ENCODE data around the gene SMARCB1. TPM values are rescaled to one million over a fixed set of nuclear protein-coding genes. Genes with fewer than 3 reads are reported as not detected.

SMARCB1 gene
- total RNA-seq = 62.9 TPM

GRCh38 chr22:23786752-23787599, at the start of gene SMARCB1:
SMARCB1 (plus strand) TSS chr22:23786966; CDS start chr22:23787170, 204 bp downstream.

GRCh38 chr22:23750714-23751440, 35.9 kb upstream of the SMARCB1 start, which contains the start of gene ZNF70:
ZNF70 (minus strand) TSS chr22:23751112; CDS start chr22:23745140, 5,972 bp downstream.

GRCh38 chr22:23754220-23754919, 32.4 kb upstream of the SMARCB1 start, which contains the start of gene VPREB3:
VPREB3 (minus strand) TSS chr22:23754425; CDS start chr22:23754363, 62 bp downstream.

GRCh38 chr22:23762842-23763578, 23.8 kb upstream of the SMARCB1 start, which contains the start of gene C22orf15:
C22orf15 (plus strand) TSS chr22:23762990; CDS start chr22:23763307, 317 bp downstream.

GRCh38 chr22:23767673-23768548, 18.9 kb upstream of the SMARCB1 start, which contains the start of gene CHCHD10:
CHCHD10 (minus strand) TSS chr22:23767972; CDS start chr22:23767874, 98 bp downstream.

GRCh38 chr22:23772649-23773473, 13.9 kb upstream of the SMARCB1 start, which contains the start of gene MMP11:
MMP11 (plus strand) TSS chr22:23772849; CDS start chr22:23772871, 22 bp downstream.

GRCh38 chr22:23838681-23839468, 52.1 kb downstream of the SMARCB1 start, which contains the start of gene DERL3:
DERL3 (minus strand) TSS chr22:23839006; CDS start chr22:23838987, 19 bp downstream.

GRCh38 chr22:23857606-23858483, 71.1 kb downstream of the SMARCB1 start, which contains the start of gene SLC2A11:
SLC2A11 (plus strand) TSS chr22:23857875; CDS start chr22:23858000, 125 bp downstream.

Small RNA genes lying within 50 kb of the gene (small RNA-seq; reads per million reads assigned to genes)
- gene RN7SL268P (ENCODE audit: low replicate concordance) = not detected

Other genes starting within 250 kb of the SMARCB1 start
- gene IGLL1, start 206.7 kb upstream of the SMARCB1 start, total RNA-seq = 3.7 TPM
- gene DRICH1, start 154.6 kb upstream of the SMARCB1 start, total RNA-seq = 1.2 TPM
- 3.2 TPM for gene RGL4, start 96.0 kb upstream of the SMARCB1 start, total RNA-seq
- 9.0 TPM for gene ZNF70, start 35.9 kb upstream of the SMARCB1 start, total RNA-seq
- gene VPREB3, start 32.5 kb upstream of the SMARCB1 start, total RNA-seq = 0.99 TPM
- gene C22orf15, start 24.0 kb upstream of the SMARCB1 start, total RNA-seq = 1.1 TPM
- gene CHCHD10, start 19.0 kb upstream of the SMARCB1 start, total RNA-seq = 78.8 TPM
- 36.6 TPM for gene MMP11, start 14.1 kb upstream of the SMARCB1 start, total RNA-seq
- 2.9 TPM for gene DERL3, start 52.0 kb downstream of the SMARCB1 start, total RNA-seq
- 41.9 TPM for gene SLC2A11, start 70.9 kb downstream of the SMARCB1 start, total RNA-seq
- 356 TPM for gene MIF, start 107.4 kb downstream of the SMARCB1 start, total RNA-seq
- 1.5 TPM for gene GSTT2B, start 174.2 kb downstream of the SMARCB1 start, total RNA-seq
- 2.5 TPM for gene DDTL, start 179.9 kb downstream of the SMARCB1 start, total RNA-seq
- gene DDT, start 187.5 kb downstream of the SMARCB1 start, total RNA-seq = 293 TPM
- gene GSTT2, start 193.2 kb downstream of the SMARCB1 start, total RNA-seq = not detected
- not detected for gene GSTT4, start 218.5 kb downstream of the SMARCB1 start, total RNA-seq
- 64.6 TPM for gene CABIN1, start 224.3 kb downstream of the SMARCB1 start, total RNA-seq

Measured in metanephros (tissue), 2 donors.